ENCODE data around the gene SWT1.
A peak's percentile ranks its signal among the peaks of the same experiment; 100 is the strongest.
"Not testable (repeated sequence)": the region's sequence is repeated elsewhere in the genome, so short reads cannot be mapped to it uniquely, and the experiment has no call there.

Gene SWT1

DNA sequence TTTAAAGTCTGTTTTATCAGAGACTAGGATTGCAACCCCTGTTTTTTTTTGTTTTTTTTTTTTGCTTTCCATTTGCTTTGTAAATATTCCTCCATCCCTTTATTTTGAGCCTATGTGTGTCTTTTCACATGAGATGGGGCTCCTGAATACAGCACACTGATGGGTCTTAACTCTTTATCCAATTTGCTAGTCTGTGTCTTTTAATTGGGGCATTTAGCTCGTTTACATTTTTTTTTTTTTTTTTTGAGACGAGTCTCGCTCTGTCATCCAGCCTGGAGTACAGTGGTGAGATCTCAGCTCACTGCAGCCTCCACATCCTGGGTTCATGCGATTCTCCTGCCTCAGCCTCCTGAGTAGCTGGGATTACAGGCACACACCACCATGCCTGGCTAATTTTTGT, 41.7 kb downstream of the SWT1 start:
- FAIRE-seq: not testable (repeated sequence)

DNA sequence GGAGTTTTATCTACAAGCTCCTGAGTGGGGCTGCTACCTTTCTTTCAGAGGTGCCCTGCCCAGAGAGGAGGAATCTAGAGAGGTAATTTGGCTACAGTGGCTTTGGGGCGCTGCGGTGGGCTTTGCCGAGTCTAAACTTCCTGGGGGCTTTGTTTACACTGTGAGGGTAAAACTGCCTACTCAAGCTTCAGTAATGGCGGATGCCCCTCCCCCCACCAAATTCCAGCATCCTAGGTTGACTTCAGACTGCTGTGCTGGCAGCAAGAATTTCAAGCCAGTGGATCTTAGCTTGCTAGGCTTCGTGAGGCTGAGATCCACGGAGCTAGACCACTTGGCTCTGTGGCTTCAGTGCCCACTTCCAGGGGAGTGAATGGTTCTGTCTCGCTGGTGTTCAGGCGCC, 43.9 kb downstream of the SWT1 start:
- FAIRE-seq: no peak

DNA sequence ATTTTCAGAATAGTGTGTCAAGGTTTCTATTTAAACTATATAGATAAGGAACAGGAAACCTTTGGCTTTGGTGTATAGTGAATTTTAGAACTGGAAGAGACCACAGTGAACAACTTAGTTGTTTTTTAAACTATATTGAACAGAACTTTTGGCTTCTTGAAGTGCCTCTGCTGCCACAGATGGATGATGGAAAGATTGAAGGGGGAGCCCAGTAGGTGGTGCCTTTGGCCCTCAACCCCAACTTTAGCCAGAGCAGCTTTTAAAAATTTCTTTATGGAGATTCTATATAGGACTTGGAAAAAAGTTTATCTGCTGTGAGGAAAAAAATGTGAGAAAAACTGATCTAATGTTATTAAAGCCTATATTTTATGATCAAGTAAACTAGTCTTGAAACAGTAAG, 50.2 kb downstream of the SWT1 start:
- FAIRE-seq: no peak

DNA sequence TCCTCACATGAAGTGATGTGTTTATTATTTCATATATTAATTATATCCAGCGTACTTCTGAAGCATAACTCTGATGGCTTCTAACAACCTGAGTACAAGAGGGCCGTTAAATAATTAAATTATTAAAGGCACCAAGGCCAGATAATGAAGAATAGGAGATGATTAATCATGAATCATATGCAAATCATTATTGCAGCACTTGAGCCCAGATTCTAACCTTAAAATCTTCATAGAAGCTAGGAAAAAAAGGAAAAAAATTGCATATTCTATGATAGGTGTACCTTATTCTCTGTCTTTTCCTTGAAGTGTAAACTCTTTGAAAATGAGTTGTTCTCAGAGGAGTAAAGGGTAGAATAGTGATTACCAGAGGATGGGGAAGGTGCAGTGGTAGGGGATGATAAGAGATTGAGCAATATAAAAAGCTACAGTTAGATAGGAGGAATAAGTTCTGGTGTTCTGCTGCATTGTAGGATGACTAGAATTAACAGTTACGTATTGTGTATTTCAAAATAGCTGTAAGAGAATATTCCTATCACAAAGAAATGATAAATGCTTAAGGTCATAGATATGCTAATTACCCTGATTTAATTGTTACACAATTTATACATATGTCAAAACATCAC, 51.1 kb downstream of the SWT1 start:
- FAIRE-seq: peak; percentile 7

DNA sequence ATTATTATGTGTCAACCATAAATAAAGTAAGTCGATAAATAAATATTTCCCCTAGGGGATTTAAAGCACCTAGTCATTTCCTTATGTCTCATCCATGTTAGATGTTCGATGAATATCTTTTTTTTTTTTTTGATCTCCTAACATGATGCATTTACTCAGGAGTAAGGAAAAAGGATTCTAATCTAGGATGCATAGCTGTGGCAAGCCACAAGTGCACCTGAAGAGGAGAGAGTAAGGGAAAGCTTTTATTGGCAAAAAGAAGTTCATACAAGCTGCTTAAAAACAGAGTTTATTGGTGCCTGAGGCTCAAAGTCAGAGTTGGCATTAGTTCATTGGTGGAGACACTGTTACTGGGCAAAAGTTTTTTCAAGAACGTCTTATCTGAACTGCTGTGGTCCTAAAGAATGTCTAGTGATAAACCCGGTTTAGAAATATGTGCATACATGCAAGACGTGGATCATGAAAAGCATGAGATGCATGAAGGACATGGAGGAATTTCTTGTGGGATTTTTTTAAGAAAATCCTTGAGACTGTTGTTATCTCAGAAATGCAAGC, 51.7 kb downstream of the SWT1 start:
- FAIRE-seq: no peak

DNA sequence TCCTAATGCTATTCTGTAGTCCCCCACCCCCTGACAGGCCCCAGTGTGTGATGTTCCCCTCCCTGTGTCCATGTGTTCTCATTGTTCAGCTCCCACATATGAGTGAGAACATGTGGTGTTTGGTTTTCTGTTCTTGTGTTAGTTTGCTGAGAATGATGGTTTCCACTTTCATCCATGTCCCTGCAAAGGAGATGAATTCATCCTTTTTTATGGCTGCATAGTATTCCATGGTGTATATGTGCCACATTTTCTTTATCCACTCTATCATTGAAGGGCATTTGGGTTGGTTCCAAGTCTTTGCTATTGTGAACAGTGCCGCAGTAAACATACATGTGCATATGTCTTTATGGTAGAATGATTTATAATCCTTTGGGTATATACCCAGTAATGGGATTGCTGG, 52.4 kb downstream of the SWT1 start:
- not testable (repeated sequence) for FAIRE-seq

DNA sequence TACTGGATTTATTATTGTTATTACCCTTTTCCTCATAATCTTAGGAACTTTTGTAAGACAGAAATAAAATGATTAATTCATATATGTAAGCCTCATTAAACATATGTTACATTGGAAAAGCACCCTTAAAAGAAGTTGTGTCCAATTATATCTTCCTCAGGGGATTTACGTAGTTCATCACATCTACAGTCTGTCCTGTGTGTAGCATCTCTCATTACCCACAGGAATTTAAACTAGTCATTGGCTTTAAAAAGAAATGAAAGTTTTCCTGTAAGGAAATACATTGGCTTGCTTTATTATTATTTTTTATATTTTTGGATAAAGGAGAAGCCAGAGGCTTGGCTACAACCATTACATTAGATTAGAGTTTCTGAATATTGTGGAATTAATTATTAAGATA, 56.1 kb downstream of the SWT1 start:
- no peak for FAIRE-seq

DNA sequence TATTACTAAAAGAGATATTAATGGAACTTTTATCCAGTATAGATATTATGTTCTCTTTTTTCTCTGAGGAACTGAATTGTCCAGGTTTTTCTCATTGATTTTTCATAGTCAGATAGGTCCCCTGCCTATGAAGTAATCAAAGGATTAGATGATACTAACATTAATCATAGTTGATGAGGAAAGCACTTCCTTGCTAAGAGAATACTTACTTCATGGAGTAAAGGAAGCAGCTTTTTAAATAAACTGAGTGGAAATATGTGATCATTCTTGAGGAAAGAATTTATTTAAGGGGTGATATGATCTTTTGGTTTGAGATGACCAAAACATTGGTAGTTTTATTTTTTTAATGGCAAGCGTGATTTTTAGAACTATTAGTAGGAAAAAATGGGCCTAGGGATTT, 58.9 kb downstream of the SWT1 start:
- FAIRE-seq: no peak

DNA sequence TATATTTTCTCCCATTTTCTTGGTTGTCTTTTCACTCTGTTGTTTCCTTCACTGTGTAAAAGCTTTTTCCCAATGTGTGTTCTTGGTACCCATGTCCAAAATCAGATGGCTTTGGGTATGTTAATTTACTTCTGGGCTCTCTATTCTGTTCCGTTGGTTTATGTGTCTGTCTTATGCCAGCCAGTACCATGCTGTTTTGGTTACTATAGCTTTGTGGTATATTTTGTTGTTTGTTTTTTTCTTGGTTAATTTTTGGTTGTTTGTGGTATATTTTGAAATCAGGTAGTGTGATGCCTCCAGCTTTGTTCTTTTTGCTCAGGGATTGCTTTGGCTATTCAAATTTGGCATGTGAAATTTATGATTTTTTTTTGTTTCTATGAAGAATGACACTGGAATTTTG, 67.2 kb downstream of the SWT1 start:
- peak; percentile 3 for FAIRE-seq

DNA sequence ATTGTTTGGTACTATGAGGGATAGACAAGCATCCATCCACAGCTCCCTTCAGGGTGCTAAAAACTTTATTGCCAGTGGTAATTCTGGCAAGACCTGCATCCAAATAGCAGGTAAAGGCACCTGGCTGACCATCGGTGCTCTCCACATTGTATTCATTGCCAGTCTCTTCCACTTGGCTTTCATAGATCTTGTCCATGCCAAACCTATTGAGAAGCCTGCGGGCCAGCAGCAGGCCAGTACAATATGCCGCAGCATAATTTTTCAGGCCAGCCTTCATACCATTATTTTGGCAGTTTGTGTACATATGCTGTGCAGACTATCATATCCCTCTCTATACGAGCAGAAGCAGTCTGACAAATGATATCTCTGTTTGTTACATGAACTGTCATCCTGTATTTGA, 70.2 kb downstream of the SWT1 start:
- no peak for FAIRE-seq

DNA sequence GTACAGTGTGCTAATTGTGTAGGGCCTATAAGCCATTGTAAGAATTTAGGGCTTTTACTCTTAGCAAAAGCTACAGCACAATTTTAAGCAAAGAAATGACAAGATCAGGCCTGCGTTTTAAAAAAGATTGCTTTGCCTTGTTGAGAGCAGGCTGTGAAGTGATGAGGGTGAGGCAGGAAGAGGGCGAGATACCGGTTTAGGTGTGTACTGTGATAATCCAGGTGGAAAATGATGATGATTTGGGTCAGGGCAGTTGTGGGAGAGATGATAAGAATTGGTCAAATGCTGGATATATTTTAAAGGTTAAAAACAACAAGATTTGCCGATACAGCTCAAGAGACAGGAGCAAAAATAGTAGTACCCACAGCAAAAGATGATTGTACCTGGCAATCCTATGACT, 72.0 kb downstream of the SWT1 start:
- FAIRE-seq: no peak

DNA sequence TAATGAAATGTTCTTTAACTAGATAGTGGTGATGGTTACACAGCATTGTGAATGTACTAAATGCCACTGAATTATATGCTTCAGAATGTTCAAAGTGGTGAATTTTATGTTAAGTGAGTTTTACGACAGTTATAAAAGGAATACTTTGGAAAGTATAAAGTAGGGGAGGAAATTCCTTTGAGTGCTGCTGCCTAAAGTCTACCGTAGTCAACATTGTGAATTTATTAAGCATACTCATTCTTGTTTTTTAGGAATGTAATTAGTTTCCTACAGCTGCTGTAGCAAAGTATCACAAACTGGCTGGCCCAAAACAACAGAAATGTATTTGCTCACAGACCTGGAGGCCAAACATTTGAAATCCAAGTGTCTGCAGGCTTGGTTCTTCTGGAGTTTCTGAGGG, 73.0 kb downstream of the SWT1 start:
- FAIRE-seq: no peak

DNA sequence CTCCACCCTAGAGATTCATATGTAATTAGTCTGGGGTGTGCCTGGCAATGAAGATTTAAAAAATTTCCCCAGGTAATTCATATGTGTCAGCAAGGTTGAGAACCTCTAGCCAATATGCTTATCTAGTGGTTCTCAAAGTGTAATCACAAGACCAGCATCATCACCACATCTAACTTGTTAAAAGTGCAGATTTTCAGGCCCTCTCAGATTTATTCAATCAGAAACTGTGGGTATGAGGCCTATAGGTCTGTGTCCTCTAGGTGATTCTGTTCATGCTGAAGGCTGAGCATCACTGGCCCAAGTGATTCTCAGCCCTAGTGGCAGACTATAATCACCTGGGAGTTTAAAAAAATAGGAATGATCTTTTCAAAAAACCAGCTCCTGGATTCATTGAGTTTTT, 75.9 kb downstream of the SWT1 start:
- no peak for FAIRE-seq

DNA sequence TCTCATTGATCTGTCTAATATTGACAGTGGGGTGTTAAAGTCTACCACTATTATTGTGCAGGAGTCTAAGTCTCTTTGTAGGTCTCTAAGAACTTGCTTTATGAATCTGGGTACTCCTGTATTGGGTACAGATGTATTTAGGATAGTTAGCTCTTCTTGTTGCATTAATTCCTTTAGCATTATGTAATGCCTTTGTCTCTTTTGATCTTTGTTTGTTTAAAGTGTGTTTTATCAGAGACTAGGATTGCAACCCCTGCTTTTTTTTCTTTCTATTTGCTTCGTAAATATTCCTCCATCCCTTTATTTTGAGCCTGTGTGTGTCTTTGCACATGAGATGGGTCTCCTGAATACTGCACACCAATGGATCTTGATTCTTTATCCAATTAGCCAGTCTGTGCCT, 77.2 kb downstream of the SWT1 start:
- not testable (repeated sequence) for FAIRE-seq

DNA sequence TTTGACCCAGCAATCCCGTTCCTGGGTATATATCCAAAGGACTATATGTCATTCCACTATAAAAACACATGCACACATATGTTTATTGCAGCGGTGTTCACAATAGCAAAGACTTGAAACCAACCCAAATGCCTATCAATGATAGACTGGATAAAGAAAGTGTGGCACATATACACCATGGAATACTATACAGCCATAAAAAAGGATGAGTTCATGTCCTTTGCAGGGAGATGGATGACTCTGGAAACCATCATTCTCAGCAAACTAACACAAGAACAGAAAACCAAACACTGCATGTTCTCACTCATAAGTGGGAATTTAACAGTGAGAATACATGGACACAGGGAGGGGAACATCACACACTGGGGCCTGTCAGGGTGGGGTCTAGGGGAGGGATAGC, 80.2 kb downstream of the SWT1 start:
- FAIRE-seq: not testable (repeated sequence)

DNA sequence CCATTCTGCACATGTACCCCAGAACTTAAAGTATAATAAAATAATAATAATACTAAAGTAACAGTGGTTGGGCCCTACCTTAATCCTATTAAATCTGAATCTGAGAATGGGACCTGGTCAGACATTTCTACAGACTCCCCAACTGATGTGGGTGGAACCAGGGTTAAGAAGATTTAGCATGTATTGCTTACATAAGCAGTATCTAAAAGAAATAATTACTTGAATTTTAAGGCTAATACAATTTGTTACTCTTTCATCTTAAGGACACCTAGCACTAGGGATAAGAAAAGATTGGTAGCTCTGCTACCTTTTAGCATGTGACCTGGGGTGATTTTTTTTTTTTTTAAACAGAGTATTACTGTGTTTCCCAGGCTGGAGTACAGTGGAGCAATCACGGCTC, 80.7 kb downstream of the SWT1 start:
- no peak for FAIRE-seq

DNA sequence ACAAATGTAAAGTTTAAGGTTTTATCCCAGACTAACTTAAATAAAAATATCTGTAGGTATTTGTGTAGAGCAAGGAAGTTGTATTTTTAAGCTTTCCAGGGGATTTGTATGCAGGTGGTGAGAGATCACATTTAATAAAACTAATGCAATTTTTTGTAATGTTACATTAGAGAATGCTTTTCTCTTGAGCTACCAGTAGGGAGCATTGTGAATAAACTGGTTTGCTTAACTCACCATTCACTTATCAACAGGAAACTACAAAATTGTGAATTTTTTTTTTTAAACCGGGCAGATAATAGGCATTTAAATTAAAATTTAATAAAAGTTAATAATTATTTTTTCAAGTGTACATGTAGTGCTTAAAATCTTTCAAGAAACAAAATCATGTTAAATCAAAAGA, 81.5 kb downstream of the SWT1 start:
- peak; percentile 98 for FAIRE-seq

DNA sequence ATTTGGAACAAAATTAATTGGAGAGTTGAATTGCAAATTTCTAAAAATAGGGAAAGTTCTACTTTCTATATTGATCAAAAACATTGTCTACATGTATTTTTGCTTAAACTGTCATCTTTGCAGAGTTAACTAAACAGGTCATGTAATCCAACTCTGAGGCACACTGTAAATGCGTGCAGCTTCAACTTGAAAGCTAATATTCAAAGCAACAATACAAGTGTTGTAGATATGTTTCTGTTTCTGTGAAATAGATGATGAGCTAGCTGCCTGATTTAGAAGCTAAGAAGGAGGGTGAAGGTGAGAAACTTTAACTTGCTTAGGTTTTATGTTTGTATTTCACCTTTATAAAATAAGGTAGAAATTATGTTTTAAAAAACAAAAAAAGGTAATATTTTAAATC, 82.9 kb downstream of the SWT1 start:
- FAIRE-seq: no peak

DNA sequence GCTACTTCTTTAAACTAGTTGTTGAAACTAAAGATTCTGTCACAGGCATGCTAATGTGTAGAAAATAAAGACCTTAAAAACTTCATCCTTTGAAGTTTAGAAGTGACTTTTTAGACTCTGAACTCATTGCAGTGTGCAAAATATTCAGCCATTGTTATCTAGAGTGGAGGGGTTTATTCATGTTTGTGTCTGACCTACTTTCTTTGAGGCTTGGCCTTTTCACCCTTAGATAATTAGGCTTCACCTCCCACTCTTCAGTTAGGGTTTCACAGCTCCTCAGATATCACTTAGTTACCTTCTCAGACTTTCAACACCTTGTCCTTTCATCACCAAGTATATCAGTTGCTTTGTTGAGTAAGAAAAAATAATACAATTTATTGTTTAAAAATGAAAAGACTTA, 84.2 kb downstream of the SWT1 start:
- no peak for FAIRE-seq

DNA sequence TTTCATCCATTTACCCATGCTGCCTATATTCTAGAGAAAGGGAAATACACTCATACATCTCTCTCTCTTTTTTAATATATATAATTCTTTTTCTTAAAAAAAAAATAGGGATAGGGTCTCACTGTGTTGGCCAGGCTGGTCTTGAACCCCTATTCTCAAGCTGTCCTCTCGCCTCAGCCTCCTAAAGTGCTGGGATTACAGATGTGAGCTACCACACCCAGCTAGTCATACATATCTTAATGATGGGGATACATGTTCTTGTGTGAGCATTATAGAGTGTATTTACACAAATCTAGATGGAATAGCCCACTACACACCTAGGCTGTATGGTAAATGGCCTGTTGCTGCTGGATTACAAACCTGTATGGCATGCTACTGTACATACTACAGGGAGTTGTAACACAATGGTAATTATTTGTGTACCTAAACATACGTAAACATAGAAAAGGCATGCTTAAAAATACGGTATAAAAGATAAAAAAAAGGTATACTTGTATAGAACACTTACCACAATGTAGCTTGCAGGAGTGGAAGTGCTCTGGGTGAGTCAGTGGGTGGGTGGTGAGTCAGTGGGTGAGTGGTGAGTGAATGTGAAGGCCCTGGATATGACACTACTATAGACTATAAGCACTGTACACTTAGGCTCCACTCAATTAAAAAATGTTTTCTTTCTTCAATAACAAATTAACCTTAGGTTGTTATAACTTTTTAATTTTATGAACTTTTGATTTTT, 87.2 kb downstream of the SWT1 start:
- no peak for FAIRE-seq

DNA sequence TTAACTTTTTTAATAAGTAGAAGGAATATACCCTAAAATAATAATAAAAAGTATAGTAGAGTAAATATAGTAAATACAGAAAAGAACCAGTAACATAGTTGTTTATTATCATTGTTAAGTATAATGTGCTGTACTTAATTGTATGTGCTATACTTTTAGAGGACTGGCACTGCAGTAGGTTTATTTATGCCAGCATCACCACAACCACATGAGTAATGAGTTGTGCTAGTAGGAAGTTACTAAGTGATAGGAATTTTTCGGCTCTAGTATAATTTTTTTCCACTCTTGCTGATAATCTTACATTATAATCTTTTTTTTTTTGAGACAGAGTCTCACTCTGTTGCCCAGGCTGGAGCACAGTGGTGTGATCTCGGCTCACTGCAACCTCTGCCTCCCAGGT, 88.5 kb downstream of the SWT1 start:
- FAIRE-seq: peak; percentile 29

DNA sequence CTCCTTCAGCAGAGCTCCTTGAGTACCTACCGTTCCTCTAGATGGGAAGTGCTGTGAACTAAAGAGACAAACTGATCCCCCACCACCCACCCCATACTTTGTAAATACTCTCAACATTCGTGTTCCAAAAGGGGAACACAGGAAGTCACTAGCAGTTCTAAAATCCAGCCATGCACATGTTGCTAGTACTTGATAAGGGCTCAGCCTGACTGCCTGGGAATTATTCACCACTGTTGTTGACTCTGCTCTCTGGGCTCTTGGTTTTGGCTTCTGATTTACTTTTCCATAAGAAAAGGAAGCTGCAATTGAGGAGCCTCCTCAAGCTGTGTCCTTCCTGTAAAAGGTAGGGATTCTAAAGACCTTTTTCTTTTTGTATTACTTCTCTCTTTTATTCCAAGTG, 92.6 kb downstream of the SWT1 start:
- FAIRE-seq: no peak

DNA sequence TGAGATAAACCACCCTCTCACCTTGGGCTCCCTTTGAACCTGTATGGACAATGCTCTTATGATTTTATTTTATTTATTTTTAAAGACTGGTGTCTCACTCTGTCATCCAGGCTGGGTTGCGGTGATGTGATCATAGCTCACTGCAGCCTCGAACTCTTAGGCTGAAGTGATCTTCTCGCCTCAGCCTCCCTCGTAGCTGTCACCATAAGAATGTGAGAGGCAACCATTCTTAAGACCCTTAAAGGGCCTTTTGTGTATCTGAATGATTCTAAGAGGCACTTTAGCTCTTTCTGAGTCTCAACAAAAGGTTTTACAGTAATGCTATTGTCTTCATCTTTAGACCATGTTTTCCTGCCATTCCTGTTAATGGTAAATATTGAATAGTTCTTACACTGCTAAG, 93.1 kb downstream of the SWT1 start:
- FAIRE-seq: no peak

DNA sequence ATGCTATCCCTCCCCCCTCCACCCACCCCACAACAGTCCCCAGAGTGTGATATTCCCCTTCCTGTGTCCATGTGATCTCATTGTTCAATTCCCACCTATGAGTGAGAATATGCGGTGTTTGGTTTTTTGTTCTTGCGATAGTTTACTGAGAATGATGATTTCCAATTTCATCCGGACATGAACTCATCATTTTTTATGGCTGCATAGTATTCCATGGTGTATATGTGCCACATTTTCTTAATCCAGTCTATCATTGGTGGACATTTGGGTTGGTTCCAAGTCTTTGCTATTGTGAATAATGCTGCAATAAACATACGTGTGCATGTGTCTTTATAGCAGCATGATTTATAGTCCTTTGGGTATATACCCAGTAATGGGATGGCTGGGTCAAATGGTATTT, 95.0 kb downstream of the SWT1 start:
- FAIRE-seq: not testable (repeated sequence)

DNA sequence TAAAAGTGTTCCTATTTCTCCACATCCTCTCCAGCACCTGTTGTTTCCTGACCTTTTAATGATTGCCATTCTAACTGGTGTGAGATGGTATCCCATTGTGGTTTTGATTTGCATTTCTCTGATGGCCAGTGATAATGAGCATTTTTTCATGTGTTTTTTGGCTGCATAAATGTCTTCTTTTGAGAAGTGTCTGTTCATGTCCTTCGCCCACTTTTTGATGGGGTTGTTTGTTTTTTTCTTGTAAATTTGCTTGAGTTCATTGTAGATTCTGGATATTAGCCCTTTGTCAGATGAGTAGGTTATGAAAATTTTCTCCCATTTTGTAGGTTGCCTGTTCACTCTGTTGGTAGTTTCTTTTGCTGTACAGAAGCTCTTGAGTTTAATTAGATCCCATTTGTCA, 95.4 kb downstream of the SWT1 start:
- not testable (repeated sequence) for FAIRE-seq

Measured in TTC549 (cell line).